ENCODE measurements around the gene S100A2. TPM values are rescaled to one million over a fixed set of nuclear protein-coding genes. Genes with fewer than 3 reads are reported as not detected.
"Not testable (repeated sequence)": the region's sequence is repeated elsewhere in the genome, so short reads cannot be mapped to it uniquely, and the experiment has no call there.

Gene S100A2
- total RNA-seq, 1 donor from 2014 or later: 0.21 TPM

DNA sequence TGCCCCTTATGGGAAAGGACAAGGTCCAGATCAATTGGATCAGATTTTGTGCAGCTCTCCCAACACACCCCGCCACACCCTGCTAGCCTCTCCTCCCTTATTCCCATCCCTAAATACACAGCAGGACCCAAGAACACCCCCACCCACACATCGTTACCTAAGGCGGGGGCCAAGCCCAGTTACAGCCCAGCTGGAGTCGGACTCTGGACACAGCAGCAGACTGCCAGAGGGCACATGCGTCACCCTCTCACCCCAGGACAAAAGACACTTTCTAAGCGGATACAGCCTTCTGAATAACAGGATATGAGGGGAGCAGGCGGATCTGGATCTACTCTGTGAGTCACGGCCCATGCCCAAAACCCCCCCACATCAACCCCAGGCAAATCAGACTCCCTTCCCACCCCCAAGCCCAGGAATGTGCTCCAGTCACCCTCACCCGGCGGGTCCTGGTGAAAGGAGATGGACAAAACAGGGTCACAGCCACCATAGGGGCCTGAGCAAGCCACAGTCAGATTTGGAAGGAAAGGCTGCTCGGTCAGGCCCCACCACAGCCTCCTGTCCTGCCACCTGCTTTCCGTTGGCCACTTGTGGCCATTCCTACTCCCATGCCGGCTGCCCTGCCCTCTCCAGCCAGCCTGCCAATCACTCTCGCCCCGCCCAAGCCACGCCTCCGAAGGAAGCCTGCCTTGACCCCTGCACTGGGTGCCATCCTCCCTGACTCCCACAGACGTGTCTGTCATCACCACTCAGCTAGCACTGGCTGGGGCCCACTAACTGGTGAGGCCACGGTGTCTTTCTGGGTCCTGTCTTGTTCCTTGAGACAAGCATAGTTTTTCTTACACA, 43.3 kb upstream of the S100A2 start:
- no peak overlapping the region for H3K4me3 Mint-ChIP-seq
- H3K27me3 Mint-ChIP-seq (ENCODE audit: insufficient read depth): peaks cover 2% of the 10 kb centered on the region
- intact Hi-C loops (cut with micrococcal nuclease): no loop called here
- H3K4me1 Mint-ChIP-seq (ENCODE audit: low read depth): no peaks in the 10 kb centered on the region
- no peaks in the 10 kb centered on the region for H3K36me3 Mint-ChIP-seq (ENCODE audit: low read depth)
- no peak overlapping the region for H3K27ac Mint-ChIP-seq
- H3K9me3 Mint-ChIP-seq: no peaks in the 10 kb centered on the region
- no peak for DNase-seq (ENCODE audit: low spot score)

- Mint-ChIP-seq H3K4me3 (no peak overlapping the region), H3K27me3 (ENCODE audit: insufficient read depth) (peaks cover 2% of the 10 kb centered on the region), H3K36me3 (ENCODE audit: low read depth) (no peaks in the 10 kb centered on the region), H3K9me3 (no peaks in the 10 kb centered on the region), H3K27ac (no peak overlapping the region), H3K4me1 (ENCODE audit: low read depth) (no peaks in the 10 kb centered on the region)
- intact Hi-C loops (cut with micrococcal nuclease): no loop called here
- no peak for DNase-seq (ENCODE audit: low spot score)
Measured at GRCh38 chr1:153608089-153608682, 42.5 kb upstream of the S100A2 start.

DNA sequence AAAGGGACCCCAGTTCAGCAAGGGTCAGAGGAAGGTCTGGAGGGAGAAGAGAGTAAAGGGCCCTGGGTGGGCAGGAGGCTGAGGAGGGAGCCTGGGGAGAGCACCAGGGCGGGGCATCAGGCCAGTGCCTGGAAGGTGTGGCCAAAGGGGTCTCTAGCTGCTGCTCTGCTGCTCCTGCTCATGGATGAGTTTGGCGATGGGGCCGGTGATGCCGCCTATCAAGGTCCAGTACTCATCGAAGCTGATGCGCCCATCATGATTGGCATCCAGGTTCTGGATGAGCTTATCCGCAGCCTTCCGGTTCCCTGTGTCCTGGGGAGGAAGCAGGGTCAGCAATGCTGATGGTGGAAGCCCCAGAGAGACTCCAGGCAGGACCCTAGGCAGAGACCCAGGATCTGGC, 41.7 kb upstream of the S100A2 start:
- DNase-seq (ENCODE audit: low spot score): no peak
- H3K4me3 Mint-ChIP-seq: no peak overlapping the region
- H3K36me3 Mint-ChIP-seq (ENCODE audit: low read depth): no peaks in the 10 kb centered on the region
- H3K9me3 Mint-ChIP-seq: no peaks in the 10 kb centered on the region
- H3K27ac Mint-ChIP-seq: no peak overlapping the region
- intact Hi-C loops (cut with micrococcal nuclease): no loop called here
- peaks cover 2% of the 10 kb centered on the region for H3K4me1 Mint-ChIP-seq (ENCODE audit: low read depth)
- peaks cover 2% of the 10 kb centered on the region for H3K27me3 Mint-ChIP-seq (ENCODE audit: insufficient read depth)

DNA sequence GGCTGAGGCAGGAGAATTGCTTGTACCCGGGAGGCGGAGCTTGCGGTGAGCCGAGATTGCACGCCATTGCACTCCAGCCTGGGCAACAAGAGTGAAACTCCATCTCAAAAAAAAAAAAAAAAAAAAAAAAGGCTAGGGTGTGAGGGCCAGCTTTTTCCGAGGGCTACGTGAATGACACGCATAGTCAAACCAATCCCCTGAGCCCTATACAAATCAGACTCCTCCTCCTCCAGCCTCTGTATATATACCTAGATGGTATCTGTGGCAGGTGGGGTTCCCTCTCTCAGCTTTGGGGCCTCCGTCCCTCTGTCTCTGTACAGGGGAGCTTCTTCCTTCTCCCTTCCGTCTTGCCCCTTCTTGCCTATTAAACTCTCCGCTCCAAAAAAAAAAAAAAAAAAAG, 40.5 kb upstream of the S100A2 start:
- Mint-ChIP-seq H3K36me3 (ENCODE audit: low read depth) (no peaks in the 10 kb centered on the region), H3K4me1 (ENCODE audit: low read depth) (peaks cover 8% of the 10 kb centered on the region), H3K27ac (no peak overlapping the region), H3K27me3 (ENCODE audit: insufficient read depth) (peaks cover under 1% of the 10 kb centered on the region), H3K9me3 (no peaks in the 10 kb centered on the region), H3K4me3 (no peak overlapping the region)
- intact Hi-C loops (cut with micrococcal nuclease): no loop called here
- no peak for DNase-seq (ENCODE audit: low spot score)

DNA sequence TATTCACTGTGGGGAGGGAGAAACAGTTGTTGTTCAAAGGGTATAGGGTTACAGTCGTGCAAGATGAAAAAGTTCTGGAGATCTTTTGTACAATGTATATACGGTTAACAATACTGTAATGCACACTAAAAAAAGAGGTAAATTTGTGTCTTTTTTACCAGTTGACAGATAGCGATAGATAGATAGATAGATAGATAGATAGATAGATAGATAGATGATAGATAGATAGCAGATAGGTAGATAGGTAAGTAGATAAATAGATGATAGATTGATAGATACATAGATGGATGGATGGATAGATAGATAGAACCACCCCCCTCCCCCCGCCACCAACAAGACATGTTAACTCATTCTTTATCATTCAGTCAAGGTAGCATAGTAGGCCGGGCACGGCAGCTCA, 37.1 kb upstream of the S100A2 start:
- H3K4me1 Mint-ChIP-seq (ENCODE audit: low read depth): peaks cover 13% of the 10 kb centered on the region
- intact Hi-C loops (cut with micrococcal nuclease): no loop called here
- H3K4me3 Mint-ChIP-seq: no peak overlapping the region
- H3K9me3 Mint-ChIP-seq: no peaks in the 10 kb centered on the region
- no peaks in the 10 kb centered on the region for H3K36me3 Mint-ChIP-seq (ENCODE audit: low read depth)
- no peak overlapping the region for H3K27ac Mint-ChIP-seq
- no peak for DNase-seq (ENCODE audit: low spot score)
- H3K27me3 Mint-ChIP-seq (ENCODE audit: insufficient read depth): no peaks in the 10 kb centered on the region

- intact Hi-C loops (cut with micrococcal nuclease): no loop called here
- Mint-ChIP-seq H3K27me3 (ENCODE audit: insufficient read depth) (no peaks in the 10 kb centered on the region), H3K9me3 (no peaks in the 10 kb centered on the region), H3K36me3 (ENCODE audit: low read depth) (no peaks in the 10 kb centered on the region), H3K4me1 (ENCODE audit: low read depth) (peaks cover 13% of the 10 kb centered on the region), H3K4me3 (no peak overlapping the region), H3K27ac (no peak overlapping the region)
- DNase-seq (ENCODE audit: low spot score): no peak
Measured at GRCh38 chr1:153599847-153600246, 34.2 kb upstream of the S100A2 start.

- Mint-ChIP-seq H3K36me3 (ENCODE audit: low read depth) (no peaks in the 10 kb centered on the region), H3K4me1 (ENCODE audit: low read depth) (peaks cover 13% of the 10 kb centered on the region), H3K27me3 (ENCODE audit: insufficient read depth) (peaks cover 2% of the 10 kb centered on the region), H3K9me3 (no peaks in the 10 kb centered on the region), H3K27ac (peak overlapping the region; percentile 37), H3K4me3 (no peak overlapping the region)
- no peak for DNase-seq (ENCODE audit: low spot score)
- intact Hi-C loops (cut with micrococcal nuclease): no loop called here
Measured at GRCh38 chr1:153598309-153599172, 32.9 kb upstream of the S100A2 start.

DNA sequence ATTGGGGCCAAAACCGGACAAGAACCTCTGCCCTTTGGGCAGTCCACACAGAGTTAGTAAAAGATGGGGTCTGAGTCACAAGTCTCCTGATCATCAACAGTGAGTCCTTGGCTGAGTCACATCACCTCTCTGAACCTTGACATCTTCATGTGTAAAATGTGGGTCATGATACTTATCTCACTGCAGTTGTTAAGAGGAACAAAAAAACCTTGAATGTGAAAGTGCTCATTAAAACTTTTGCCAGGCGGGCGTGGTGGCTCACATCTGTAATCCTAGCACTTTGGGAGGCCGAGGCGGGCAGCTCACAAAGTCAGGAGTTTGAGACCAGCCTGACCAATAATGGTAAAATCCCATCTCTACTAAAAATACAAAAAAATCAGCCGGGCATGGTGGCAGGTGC, 31.6 kb upstream of the S100A2 start:
- Mint-ChIP-seq H3K9me3 (no peaks in the 10 kb centered on the region), H3K27me3 (ENCODE audit: insufficient read depth) (peaks cover 2% of the 10 kb centered on the region), H3K4me1 (ENCODE audit: low read depth) (peaks cover 9% of the 10 kb centered on the region), H3K27ac (no peak overlapping the region), H3K36me3 (ENCODE audit: low read depth) (no peaks in the 10 kb centered on the region), H3K4me3 (no peak overlapping the region)
- intact Hi-C loops (cut with micrococcal nuclease): loop anchor here (1.0 kb wide), 1 partner anchor 24 kb away; no protein-coding TSS in a partner anchor
- DNase-seq (ENCODE audit: low spot score): no peak

- no peak for DNase-seq (ENCODE audit: low spot score)
- no peak overlapping the region for H3K4me3 Mint-ChIP-seq
- no peaks in the 10 kb centered on the region for H3K4me1 Mint-ChIP-seq (ENCODE audit: low read depth)
- peaks cover 3% of the 10 kb centered on the region for H3K27me3 Mint-ChIP-seq (ENCODE audit: insufficient read depth)
- no peaks in the 10 kb centered on the region for H3K9me3 Mint-ChIP-seq
- no peaks in the 10 kb centered on the region for H3K36me3 Mint-ChIP-seq (ENCODE audit: low read depth)
- no peak overlapping the region for H3K27ac Mint-ChIP-seq
- intact Hi-C loops (cut with micrococcal nuclease): no loop called here
Measured at GRCh38 chr1:153592748-153593147, 27.1 kb upstream of the S100A2 start.

DNA sequence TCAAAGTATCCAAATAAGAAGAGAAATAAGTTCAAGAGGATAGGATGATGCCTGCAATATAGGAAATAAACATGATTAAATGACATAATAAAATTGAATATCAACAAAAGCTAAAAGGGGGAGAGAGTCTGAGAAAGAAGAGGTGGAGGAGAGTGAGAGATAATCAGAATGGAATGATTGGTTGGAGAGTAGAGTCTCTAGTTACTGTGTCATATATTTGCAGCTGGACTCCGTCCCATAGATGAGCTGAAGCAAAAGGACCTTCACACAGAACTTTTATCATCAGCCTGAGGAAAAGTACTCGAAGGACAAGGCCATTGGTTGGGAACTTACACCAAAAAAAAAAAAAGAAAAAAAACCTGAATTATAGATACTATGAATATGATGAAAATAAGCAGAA, 22.8 kb upstream of the S100A2 start:
- intact Hi-C loops (cut with micrococcal nuclease): no loop called here
- H3K4me3 Mint-ChIP-seq: no peak overlapping the region

DNA sequence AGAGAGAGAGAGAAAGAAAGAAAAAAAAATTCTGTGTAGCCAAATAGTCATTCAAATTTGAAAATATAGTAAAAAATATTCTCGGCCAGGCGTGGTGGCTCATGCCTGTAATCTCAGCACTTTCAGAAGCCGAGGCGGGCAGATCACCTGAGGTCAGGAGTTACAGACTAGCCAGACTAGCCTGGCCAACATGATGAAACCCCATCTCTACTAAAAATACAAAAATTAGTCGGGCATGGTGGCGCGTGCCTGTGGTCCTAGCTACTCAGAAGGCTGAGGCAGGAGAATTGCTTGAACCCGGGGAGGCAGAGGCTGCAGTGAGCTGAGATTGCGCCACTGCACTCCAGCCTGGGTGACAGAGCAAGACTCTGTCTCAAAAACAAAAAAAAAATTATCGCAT, 22.4 kb upstream of the S100A2 start:
- intact Hi-C loops (cut with micrococcal nuclease); DNase-seq (ENCODE audit: low spot score); H3K9me3 Mint-ChIP-seq; H3K36me3 Mint-ChIP-seq (ENCODE audit: low read depth); H3K27ac Mint-ChIP-seq; H3K4me3 Mint-ChIP-seq; H3K4me1 Mint-ChIP-seq (ENCODE audit: low read depth): not testable (repeated sequence)
- H3K27me3 Mint-ChIP-seq (ENCODE audit: insufficient read depth): peaks cover 12% of the 10 kb centered on the region

More for the DNA sequence above, 22.8 kb upstream of the S100A2 start:
- H3K27me3 Mint-ChIP-seq (ENCODE audit: insufficient read depth): peaks cover 12% of the 10 kb centered on the region
- no peaks in the 10 kb centered on the region for H3K4me1 Mint-ChIP-seq (ENCODE audit: low read depth)
- DNase-seq (ENCODE audit: low spot score): no peak
- H3K27ac Mint-ChIP-seq: no peak overlapping the region
- no peaks in the 10 kb centered on the region for H3K36me3 Mint-ChIP-seq (ENCODE audit: low read depth)
- no peaks in the 10 kb centered on the region for H3K9me3 Mint-ChIP-seq

GRCh38 chr1:153587314-153587713, 21.7 kb upstream of the S100A2 start:
- intact Hi-C loops (cut with micrococcal nuclease): no loop called here
- H3K4me1 Mint-ChIP-seq (ENCODE audit: low read depth): no peaks in the 10 kb centered on the region
- H3K27me3 Mint-ChIP-seq (ENCODE audit: insufficient read depth): peaks cover 12% of the 10 kb centered on the region
- no peak overlapping the region for H3K27ac Mint-ChIP-seq
- no peak for DNase-seq (ENCODE audit: low spot score)
- no peaks in the 10 kb centered on the region for H3K9me3 Mint-ChIP-seq
- no peak overlapping the region for H3K4me3 Mint-ChIP-seq
- no peaks in the 10 kb centered on the region for H3K36me3 Mint-ChIP-seq (ENCODE audit: low read depth)

DNA sequence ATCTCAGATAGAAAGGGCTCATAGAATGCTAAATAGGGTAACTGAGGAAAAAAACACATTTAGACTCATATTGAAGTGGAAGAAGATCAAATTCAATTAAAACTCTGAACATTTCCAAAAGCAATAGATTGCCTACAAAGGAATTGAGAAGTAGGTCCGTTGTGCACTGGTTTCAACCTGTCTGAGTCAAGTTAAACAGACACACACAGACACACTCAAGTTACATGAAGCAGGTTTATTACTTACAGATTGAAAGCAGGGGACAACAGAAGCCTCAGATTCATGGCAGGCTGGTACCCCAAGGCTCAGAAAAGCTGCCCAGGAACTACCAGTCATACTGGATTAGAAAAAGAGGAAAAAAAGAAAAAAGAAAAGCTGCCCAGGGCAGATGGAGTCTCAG, 20.7 kb upstream of the S100A2 start:
- intact Hi-C loops (cut with micrococcal nuclease): no loop called here
- Mint-ChIP-seq H3K4me1 (ENCODE audit: low read depth) (no peaks in the 10 kb centered on the region), H3K9me3 (no peaks in the 10 kb centered on the region), H3K4me3 (no peak overlapping the region), H3K27ac (no peak overlapping the region), H3K36me3 (ENCODE audit: low read depth) (no peaks in the 10 kb centered on the region), H3K27me3 (ENCODE audit: insufficient read depth) (peaks cover 12% of the 10 kb centered on the region)
- DNase-seq (ENCODE audit: low spot score): no peak

All from activated T-helper 1 cell treated with anti-CD3 and anti-CD28 coated beads, Interleukin-12 subunit alpha, Interleukin-12 subunit beta, Interleukin-2, Interleukin-4 antibody, amounts not matched to agents 30 ng/mL and 10 ng/mL and 1 ng/mL, durations not matched to agents 14 hours and 24 hours and 36 hours (primary cell).